Renal cortex interstitium (tissue), 11 donors: ENCODE data around the gene OAF. TPM values are rescaled to one million over a fixed set of nuclear protein-coding genes. Genes with fewer than 3 reads are reported as not detected.

Source experiments
- DNase-seq, 11 donors: peaks; one replicate each; pipeline ENCODE4 v3.0.0-alpha.2; 2013; ENCODE audit warnings: low read depth in 9 of 11, low spot score in 4 of 11; ENCODE audit errors: extremely low read depth in 1 of 11
- polyA plus RNA-seq, 3 donors: library from polyadenylated mRNA; unstranded; fragments of 120-200 nt; gene quantifications; one replicate each; pipeline ENCODE4 v1.2.1, GENCODE V29; 2013; ENCODE audit not compliant: insufficient read length in 3 of 3

OAF gene
- polyA plus RNA-seq, 3 donors = 28.7 to 51.3 (median 48.4) TPM

DNA sequence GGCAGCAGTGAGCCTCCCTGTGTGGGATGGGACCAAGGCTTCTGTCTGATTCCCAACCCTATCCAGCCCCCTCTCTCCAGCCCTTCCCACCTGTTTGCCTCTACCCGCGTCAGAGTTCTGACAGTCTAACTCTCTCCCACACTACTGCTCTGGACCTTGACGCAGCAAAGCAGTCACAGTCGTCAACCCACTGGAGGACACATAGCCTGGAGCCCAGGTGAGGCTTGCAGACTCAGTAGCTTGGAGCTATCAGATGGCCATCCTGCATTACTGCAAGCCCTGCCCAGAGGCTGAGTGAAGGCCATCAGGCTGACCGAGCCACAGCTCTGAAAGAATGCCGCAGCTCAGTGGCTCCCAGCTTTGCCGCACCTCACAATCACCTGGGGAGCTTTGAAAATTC is 3.7 kb downstream of the OAF start:
- DNase-seq = no peak

DNA sequence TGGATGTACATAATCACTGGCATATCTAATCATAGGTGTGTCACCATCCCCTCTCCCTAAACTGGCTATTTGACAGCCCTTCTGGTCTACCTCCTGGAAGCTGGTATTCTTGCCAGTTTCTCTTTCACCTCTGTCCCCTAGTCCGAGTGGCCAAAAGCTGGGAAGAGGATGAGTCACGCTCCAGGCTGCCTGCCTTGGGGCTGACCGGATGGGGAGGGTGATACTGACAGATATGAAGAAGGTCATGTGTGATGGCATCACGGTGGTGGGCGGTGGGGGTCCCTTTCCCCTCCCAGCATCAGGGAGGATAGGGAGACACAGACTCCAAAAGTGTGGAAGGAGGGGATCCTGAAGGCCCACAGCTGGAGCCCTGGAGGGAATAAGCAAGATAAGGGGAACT is 4.8 kb downstream of the OAF start:
- no peak for DNase-seq

GRCh38 chr11:120216426-120217102 is 5.7 kb downstream of the OAF start:
- no peak for DNase-seq

DNA sequence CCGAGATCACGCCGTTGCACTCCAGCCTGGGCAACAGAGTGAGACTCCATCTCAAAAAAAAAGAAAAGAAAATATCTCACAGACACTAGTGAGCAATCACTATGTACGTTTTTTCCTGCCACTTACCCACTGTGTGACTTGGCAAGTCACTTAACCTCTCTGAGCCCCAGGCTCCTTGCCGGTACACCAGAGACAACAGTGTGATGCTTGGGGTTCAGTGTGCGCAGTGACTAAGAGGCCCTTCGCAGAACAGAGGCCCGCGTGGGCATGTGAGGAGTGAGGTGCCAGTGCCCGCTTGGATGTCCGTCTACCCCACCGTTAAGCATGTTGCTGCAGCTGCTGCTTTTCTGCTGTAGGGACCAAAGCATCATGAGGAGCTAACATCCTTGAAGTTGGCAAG is 6.7 kb downstream of the OAF start:
- no peak for DNase-seq

DNA sequence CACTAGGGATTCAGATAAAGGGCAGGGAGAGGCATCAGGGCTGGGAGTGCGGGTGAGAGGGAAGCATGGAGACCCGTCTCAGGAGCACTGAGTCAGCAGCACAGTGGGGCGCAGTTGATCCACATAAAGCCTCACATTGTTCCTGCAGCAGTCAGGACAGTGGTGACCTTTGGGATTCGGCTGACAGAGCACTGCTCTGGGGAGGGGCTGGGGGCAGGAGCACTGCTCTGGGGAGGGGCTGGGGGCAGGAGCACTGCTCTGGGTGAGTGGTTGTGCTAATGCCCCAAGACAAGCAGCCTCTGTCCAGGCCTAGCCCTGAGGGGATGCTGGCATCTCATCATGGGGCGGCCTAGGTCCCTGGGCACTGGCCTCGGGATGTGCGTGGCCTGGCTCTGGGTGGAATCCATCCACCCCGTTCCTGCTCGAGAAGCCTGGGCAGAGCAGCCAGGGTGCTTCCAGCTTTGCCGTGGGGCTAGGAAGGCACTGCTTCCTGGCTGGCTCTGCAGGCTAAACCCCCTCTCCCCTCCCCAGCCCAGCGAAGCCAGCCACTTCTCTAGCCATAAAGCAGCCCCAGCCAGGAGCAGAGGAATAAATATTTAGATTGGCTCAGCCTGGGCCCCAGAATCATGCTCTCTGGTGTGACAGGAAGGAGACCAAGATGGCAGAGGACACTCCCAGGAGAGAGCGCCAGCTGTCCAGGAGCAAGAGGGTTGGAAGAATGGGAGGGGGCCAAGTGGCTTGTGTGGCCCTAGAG is 7.3 kb downstream of the OAF start:
- no peak for DNase-seq

DNA sequence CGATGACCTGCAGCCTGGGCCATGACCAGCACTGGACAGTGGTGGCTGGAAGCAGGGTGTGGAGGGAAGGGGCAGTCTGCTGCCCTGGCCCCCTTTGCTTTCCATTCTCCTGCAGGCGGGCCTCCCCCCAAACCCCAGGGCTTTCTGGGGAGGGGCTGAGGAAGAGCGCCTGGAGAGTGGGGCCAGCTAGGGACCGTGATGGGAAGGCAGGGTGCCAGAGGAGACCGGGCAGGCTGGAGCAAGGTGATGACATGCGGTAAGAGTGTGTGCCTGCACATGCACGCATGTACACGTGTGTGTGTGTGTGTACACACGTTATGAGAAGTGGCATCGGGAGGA is 7.8 kb downstream of the OAF start:
- no peak for DNase-seq

DNA sequence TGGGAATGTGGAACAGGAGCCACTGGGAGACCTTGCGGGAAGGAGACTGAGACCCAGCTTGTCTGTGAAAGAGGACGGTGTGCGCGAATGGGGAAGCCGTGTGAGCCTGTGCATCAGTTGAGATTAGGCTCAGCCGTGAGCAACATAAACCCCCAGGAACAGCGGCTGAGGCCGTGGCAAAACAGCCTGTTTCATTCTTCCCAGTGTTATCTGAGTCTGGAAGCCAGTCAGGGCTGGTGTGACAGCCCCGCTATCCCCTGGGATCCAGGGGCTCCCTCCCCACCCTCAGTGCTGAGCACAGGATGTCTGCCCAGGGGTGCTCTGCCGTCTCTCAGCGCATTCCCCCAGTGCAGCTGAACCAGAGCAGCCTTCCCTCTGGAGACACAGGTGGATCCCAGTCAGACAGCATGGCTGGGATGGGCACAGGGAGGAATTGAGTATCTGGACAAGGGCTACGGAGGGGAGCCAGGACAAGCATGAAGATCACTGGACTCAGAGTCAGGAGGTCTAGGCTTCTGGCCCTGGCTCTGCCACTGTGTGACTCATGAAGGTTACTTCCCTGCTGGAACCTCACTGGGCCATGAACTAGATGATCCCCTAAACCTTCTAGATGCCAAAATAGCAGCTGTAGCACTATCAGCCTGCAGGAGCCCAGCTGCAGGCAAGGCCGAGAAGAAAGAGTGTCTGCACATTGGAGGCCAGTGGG is 8.6 kb downstream of the OAF start:
- DNase-seq = no peak

DNA sequence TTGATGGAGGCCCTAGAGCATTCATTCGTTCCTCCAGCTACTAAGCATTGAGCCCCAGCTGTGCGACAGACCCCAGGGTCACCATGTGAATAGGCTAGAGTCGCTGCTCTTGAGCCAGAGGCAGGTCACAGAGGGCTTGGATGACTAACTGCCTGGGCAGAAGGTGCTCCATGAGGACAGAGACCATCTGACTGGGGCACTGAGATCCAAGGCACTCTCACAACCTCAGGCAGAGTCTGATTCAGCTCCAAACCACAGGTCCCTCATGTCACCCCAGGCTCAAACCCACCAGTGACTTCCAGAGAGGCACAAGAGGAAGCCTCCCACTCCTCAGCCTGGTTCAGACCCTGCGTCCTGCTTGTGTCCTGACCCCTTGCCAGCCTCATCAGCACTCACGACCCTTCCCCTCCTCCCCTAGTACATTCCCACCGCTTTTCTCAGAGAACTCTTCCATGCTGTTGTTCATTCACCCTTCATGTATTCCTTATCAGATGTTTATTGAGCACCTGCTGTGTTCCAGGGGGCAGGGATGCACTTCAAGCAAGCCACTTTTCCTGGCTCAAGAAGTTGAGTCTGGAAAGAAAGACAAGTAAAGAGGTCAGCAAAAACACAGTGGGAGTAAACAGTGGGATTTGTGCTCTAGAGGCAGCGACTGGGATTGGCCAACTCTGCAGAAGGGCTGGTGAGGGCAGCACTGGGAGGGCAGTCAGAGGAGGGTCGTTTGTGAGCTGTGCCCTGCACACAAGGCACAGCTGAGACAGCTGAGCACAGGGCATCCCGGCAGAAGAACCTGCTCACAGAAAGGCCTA is 9.3 kb downstream of the OAF start:
- no peak for DNase-seq

- no peak for DNase-seq
Measured at GRCh38 chr11:120220747-120221037, 9.9 kb downstream of the OAF start.

- no peak for DNase-seq
Measured at GRCh38 chr11:120221115-120221752, 10.4 kb downstream of the OAF start.

GRCh38 chr11:120222916-120223315 is 12.1 kb downstream of the OAF start:
- DNase-seq = no peak

DNA sequence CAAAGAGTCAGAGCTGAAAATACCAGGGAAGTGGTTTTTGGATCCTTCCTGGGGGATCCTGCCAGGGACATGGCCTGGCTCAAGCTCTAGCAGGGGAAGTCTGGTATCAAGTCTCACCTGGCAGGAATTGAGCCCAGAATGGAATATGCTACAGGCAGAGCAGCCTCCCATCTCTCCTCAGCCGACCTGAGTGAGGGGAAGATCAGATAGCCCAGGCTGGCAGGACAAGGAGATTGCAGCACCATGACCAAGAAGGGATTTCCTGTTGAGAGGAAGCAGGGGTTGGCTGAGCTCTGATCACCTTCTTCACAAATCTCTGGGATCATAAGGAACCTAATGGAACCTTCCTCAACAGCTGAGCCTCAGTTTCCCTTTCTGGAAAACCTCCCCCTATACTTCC is 13.0 kb downstream of the OAF start:
- DNase-seq = no peak

- DNase-seq = no peak
Measured at GRCh38 chr11:120224361-120224760, 13.5 kb downstream of the OAF start.

- peak in 1 of 11 donors; percentile 56 for DNase-seq
Measured at GRCh38 chr11:120224972-120225909, 14.4 kb downstream of the OAF start.

- DNase-seq = no peak
Measured at GRCh38 chr11:120226242-120226641, 15.4 kb downstream of the OAF start.

- no peak for DNase-seq
Measured at GRCh38 chr11:120226714-120227113, 15.9 kb downstream of the OAF start.

- no peak for DNase-seq
Measured at GRCh38 chr11:120227228-120227852, 16.5 kb downstream of the OAF start.
